ENCODE results near the gene PATL2.
"Not testable (repeated sequence)": the region's sequence is repeated elsewhere in the genome, so short reads cannot be mapped to it uniquely, and the experiment has no call there.

PATL2 gene

GRCh38 chr15:44646460-44646859 is 64.7 kb downstream of the PATL2 start:
- no peak for DNase-seq

- no peak for DNase-seq
Observed at GRCh38 chr15:44641651-44642050, 69.5 kb downstream of the PATL2 start.

DNA sequence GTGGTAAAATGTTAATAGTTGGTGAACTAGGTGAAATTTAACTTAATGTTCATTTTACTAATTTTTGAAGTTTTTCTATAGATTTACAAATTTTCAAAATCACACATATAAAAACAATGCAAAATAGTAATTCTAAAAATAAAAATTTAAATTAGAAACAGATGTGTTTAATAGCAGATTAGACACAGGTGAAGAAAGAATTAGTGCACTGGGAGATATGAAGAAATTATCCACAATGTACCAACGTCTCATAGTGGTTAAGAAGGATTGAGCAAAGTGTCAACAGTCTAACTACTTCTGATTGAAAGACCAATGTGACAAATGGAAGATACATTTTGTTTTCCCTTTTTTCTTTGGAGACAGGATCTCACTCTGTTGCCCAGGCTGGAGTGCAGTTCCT is 74.1 kb downstream of the PATL2 start:
- DNase-seq = no peak

DNA sequence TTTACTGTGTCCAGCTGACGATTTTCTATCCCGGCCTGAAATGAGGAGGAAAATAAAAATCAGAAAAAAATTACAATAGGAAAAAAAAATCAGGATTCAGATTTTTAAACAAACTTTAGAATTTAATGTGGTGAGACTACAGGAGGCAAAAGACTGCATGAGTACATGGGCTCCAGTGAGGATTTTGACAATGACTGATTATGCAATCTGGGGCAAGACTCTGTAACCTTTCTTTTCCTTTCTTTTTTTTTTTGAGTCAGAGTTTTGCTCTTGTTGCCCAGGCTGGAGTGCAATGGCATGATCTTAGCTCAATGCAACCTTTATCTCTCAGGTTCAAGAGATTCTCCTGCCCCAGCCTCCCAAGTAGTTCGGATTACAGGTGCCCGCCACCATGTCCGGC is 77.5 kb downstream of the PATL2 start:
- no peak for DNase-seq

DNA sequence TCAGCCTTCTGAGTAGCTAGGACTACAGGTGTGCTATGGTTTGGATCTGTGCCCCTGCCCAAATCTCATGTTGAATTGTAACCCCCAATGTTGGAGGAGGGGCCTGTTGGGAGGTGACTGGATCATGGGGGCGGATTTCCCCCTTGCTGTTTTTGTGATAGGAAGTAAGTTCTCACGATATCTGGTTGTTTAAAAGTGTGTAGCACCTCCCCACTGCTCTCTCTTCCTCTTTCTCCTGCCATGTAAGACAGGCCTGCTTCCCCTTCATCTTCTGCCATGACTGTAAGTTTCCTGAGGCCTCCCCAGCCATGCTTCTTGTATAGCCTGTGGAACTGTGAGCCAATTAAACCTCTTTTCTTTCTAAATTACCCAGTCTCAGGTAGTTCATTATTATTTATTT is 85.8 kb downstream of the PATL2 start:
- not testable (repeated sequence) for DNase-seq

DNA sequence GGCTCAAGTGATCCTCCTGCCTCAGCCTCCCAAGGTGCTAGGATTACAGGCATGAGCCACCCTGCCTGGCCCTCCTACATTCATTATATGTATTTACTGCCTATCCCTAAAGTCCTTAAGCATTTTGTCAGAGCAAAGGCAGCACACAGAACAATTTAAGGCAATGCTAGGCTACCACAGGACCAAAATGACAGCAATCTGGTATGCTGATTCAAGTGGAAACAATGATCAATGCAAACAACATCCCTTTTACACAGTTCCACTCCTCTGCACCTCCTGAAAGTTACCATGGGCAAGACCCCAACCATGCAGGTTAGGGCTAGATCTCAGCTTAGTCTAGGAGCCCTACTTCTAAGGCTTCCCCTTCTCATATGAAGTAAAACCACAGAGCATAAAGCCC is 87.9 kb downstream of the PATL2 start:
- no peak for DNase-seq

DNA sequence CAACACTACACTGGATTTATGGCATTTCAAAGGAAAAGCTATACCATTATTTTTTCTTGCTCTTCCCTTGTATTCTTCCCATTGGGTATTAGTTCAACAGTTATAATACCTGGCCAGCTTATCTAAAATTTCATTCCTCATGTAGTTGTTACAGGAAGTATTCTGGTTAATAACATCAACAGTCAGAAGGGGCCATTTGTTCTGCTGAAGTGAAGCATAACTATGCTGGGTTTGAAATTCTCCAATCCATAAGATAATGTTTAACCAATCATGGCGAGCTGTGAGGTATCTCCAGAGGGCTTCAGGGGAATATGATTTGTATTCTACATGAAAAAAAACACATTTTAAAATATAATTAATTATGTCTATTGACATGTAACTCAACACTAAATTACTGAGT is 91.0 kb downstream of the PATL2 start:
- no peak for DNase-seq

DNA sequence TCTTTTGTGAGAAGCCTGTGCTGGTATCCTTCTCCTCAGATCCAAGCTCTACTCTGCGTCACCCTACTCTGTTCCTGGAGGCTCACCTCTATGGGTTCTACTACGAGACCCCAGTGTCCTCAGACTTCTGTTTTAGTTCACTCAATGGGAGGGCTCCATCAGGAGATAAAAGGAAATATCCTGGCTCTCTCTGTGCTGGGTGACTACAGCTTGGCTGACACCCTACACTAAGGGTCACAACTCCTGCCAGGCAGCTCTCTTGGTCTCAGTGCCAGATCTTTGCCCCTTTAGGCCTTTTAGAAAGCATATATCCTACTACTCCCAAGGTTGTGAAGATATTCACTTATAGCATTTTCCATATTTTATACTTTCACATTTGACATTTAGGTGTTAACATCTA is 94.1 kb downstream of the PATL2 start:
- DNase-seq = no peak
